HEK293 (cell line): ENCODE results near the gene CHPT1.

Source experiments
- MZF1 ChIP-seq: fragments of 450-650 bp; formaldehyde crosslinking; IDR thresholded peaks from 2 replicates; pipeline ENCODE4 v1.5.1; 2017; ENCODE audit warnings: missing biosample characterization, missing genetic modification characterization, borderline replicate concordance
- SALL2 ChIP-seq: fragments of 450-650 bp; formaldehyde crosslinking; IDR thresholded peaks from 2 replicates; pipeline ENCODE4 v1.5.0; 2017; ENCODE audit warnings: missing biosample characterization, mild to moderate bottlenecking, missing genetic modification characterization, borderline replicate concordance
- ZNF560 ChIP-seq: fragments of 450-650 bp; formaldehyde crosslinking; IDR thresholded peaks from 2 replicates; pipeline ENCODE4 v1.5.1; 2017; ENCODE audit warnings: missing biosample characterization, missing genetic modification characterization, borderline replicate concordance
- ZNF654 ChIP-seq: fragments of 450-650 bp; formaldehyde crosslinking; IDR thresholded peaks from 2 replicates; pipeline ENCODE4 v1.5.1; 2016; ENCODE audit warnings: low read depth, missing biosample characterization, missing genetic modification characterization
- ZNF707 ChIP-seq: fragments of 450-650 bp; formaldehyde crosslinking; IDR thresholded peaks from 2 replicates; pipeline ENCODE4 v1.5.1; 2016; ENCODE audit warnings: missing biosample characterization, missing genetic modification characterization
- TF ChIP-seq, protein P1 (sequence below): fragments of 450-650 bp; formaldehyde crosslinking; IDR thresholded peaks from 2 replicates; pipeline ENCODE4 v1.5.1; 2016; ENCODE audit warnings: missing biosample characterization, missing genetic modification characterization, low read depth
- TF ChIP-seq, protein P2 (sequence below): fragments of 450-650 bp; formaldehyde crosslinking; IDR thresholded peaks from 2 replicates; pipeline ENCODE4 v1.5.1; 2016; ENCODE audit warnings: missing biosample characterization, missing genetic modification characterization

DNA sequence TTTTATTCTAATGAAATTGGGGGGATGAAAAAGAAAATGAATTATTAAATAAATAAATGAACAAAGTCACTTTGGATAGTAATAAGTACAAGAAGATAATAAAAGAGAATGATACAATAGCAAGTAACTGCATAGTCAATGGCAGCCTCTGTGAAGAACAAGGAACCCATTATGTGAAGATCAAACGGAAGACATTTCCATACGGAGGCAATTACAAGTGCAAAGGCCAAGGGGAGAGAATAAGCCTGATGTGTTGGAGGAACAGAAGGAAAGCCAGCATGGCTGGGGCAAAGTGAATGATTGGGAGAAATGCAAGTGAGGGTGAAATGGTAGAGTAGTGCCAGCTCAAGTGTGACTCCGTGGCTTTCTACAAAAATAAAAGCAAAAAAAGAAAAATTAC is 43.9 kb upstream of the CHPT1 start:
- TF ChIP-seq ZNF707 (tag by site-specific recombination) (no peak), MZF1 (no peak), ZNF654 (no peak), ZNF560 (tag by site-specific recombination) (no peak), SALL2 (no peak)
- TF ChIP-seq, protein P1, sequence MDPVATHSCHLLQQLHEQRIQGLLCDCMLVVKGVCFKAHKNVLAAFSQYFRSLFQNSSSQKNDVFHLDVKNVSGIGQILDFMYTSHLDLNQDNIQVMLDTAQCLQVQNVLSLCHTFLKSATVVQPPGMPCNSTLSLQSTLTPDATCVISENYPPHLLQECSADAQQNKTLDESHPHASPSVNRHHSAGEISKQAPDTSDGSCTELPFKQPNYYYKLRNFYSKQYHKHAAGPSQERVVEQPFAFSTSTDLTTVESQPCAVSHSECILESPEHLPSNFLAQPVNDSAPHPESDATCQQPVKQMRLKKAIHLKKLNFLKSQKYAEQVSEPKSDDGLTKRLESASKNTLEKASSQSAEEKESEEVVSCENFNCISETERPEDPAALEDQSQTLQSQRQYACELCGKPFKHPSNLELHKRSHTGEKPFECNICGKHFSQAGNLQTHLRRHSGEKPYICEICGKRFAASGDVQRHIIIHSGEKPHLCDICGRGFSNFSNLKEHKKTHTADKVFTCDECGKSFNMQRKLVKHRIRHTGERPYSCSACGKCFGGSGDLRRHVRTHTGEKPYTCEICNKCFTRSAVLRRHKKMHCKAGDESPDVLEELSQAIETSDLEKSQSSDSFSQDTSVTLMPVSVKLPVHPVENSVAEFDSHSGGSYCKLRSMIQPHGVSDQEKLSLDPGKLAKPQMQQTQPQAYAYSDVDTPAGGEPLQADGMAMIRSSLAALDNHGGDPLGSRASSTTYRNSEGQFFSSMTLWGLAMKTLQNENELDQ, result no peak
- TF ChIP-seq, protein P2, sequence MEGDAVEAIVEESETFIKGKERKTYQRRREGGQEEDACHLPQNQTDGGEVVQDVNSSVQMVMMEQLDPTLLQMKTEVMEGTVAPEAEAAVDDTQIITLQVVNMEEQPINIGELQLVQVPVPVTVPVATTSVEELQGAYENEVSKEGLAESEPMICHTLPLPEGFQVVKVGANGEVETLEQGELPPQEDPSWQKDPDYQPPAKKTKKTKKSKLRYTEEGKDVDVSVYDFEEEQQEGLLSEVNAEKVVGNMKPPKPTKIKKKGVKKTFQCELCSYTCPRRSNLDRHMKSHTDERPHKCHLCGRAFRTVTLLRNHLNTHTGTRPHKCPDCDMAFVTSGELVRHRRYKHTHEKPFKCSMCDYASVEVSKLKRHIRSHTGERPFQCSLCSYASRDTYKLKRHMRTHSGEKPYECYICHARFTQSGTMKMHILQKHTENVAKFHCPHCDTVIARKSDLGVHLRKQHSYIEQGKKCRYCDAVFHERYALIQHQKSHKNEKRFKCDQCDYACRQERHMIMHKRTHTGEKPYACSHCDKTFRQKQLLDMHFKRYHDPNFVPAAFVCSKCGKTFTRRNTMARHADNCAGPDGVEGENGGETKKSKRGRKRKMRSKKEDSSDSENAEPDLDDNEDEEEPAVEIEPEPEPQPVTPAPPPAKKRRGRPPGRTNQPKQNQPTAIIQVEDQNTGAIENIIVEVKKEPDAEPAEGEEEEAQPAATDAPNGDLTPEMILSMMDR, result no peak
